Dermis microvascular lymphatic vessel endothelial cell (primary cell): ENCODE measurements around the gene VPS37C. TPM values are rescaled to one million over a fixed set of nuclear protein-coding genes. Genes with fewer than 3 reads are reported as not detected.

ENCODE experiments used
- DNase-seq, 2 donors: peaks; one replicate each; pipeline versions ENCODE4 v3.0.0 to v3.0.0-alpha.2; 2010; ENCODE audit warnings: low read depth in 2 of 2
- total RNA-seq: library from RNA; depleted of rRNA; stranded (reverse); fragments of >200 nt; gene quantifications from 2 replicates; pipeline ENCODE4 v1.2.1, GENCODE V29; 2014

The VPS37C gene
- total RNA-seq, 1 donor from 2014 or later = 5.1 TPM

- DNase-seq = no peak
Measured at GRCh38 chr11:61118406-61118805, 42.8 kb downstream of the VPS37C start.

- no peak for DNase-seq
Measured at GRCh38 chr11:61118004-61118403, 43.2 kb downstream of the VPS37C start.

GRCh38 chr11:61117168-61117520 lies 44.1 kb downstream of the VPS37C start:
- no peak for DNase-seq

- DNase-seq = no peak
Measured at GRCh38 chr11:61116426-61117167, 44.6 kb downstream of the VPS37C start.

GRCh38 chr11:61115498-61116224 lies 45.6 kb downstream of the VPS37C start:
- DNase-seq = no peak

- no peak for DNase-seq
Measured at GRCh38 chr11:61114913-61115312, 46.3 kb downstream of the VPS37C start.

- DNase-seq = no peak
Measured at GRCh38 chr11:61113201-61113600, 48.0 kb downstream of the VPS37C start.

- no peak for DNase-seq
Measured at GRCh38 chr11:61112575-61112974, 48.7 kb downstream of the VPS37C start.

GRCh38 chr11:61111786-61112517 lies 49.3 kb downstream of the VPS37C start:
- DNase-seq = no peak

- DNase-seq = no peak
Measured at GRCh38 chr11:61111050-61111435, 50.2 kb downstream of the VPS37C start.

GRCh38 chr11:61110255-61111049 lies 50.8 kb downstream of the VPS37C start:
- no peak for DNase-seq

- DNase-seq = no peak
Measured at GRCh38 chr11:61109671-61110070, 51.6 kb downstream of the VPS37C start.

GRCh38 chr11:61108847-61109585 lies 52.2 kb downstream of the VPS37C start:
- no peak for DNase-seq

GRCh38 chr11:61107888-61108287 lies 53.3 kb downstream of the VPS37C start:
- no peak for DNase-seq

GRCh38 chr11:61106894-61107470 lies 54.2 kb downstream of the VPS37C start:
- no peak for DNase-seq

GRCh38 chr11:61106296-61106695 lies 54.9 kb downstream of the VPS37C start:
- no peak for DNase-seq

- DNase-seq = no peak
Measured at GRCh38 chr11:61104963-61105362, 56.3 kb downstream of the VPS37C start.

GRCh38 chr11:61103851-61104423 lies 57.3 kb downstream of the VPS37C start:
- DNase-seq = no peak

- DNase-seq = no peak
Measured at GRCh38 chr11:61102667-61103571, 58.3 kb downstream of the VPS37C start.
